HEK293 (cell line): ENCODE data around the gene MAPKAP1.

ENCODE experiments used
- BCL11A ChIP-seq: fragments of 450-650 bp; formaldehyde crosslinking; IDR thresholded peaks from 2 replicates; pipeline ENCODE4 v1.5.1; 2016; ENCODE audit warnings: low read depth, missing biosample characterization, missing genetic modification characterization
- CTCF ChIP-seq: fragments of 450-650 bp; formaldehyde crosslinking; IDR thresholded peaks from 2 replicates; pipeline ENCODE4 v1.5.1; 2016; ENCODE audit warnings: missing biosample characterization, missing genetic modification characterization
- HIC1 ChIP-seq: fragments of 450-650 bp; formaldehyde crosslinking; IDR thresholded peaks from 2 replicates; pipeline ENCODE4 v1.5.1; 2016; ENCODE audit warnings: missing biosample characterization, missing genetic modification characterization
- PRDM6 ChIP-seq: fragments of 450-650 bp; formaldehyde crosslinking; IDR thresholded peaks from 2 replicates; pipeline ENCODE4 v1.5.1; 2017; ENCODE audit warnings: missing biosample characterization, missing genetic modification characterization
- SALL2 ChIP-seq: fragments of 450-650 bp; formaldehyde crosslinking; IDR thresholded peaks from 2 replicates; pipeline ENCODE4 v1.5.0; 2017; ENCODE audit warnings: missing biosample characterization, mild to moderate bottlenecking, missing genetic modification characterization, borderline replicate concordance
- SP3 ChIP-seq: fragments of 450-650 bp; formaldehyde crosslinking; IDR thresholded peaks from 2 replicates; pipeline ENCODE4 v1.5.1; 2016; ENCODE audit warnings: missing biosample characterization, missing genetic modification characterization
- ZBTB10 ChIP-seq: fragments of 450-650 bp; formaldehyde crosslinking; IDR thresholded peaks from 2 replicates; pipeline ENCODE4 v1.5.1; 2016; ENCODE audit warnings: missing biosample characterization, missing genetic modification characterization
- ZBTB21 ChIP-seq: fragments of 450-650 bp; formaldehyde crosslinking; IDR thresholded peaks from 2 replicates; pipeline ENCODE4 v1.5.1; 2017; ENCODE audit warnings: missing biosample characterization, missing genetic modification characterization
- ZBTB26 ChIP-seq: fragments of 450-650 bp; formaldehyde crosslinking; optimal IDR thresholded peaks from 2 replicates; pipeline ENCODE3; 2016; ENCODE audit warnings: missing biosample characterization, mild to moderate bottlenecking, missing genetic modification characterization
- ZBTB49 ChIP-seq: fragments of 450-650 bp; formaldehyde crosslinking; IDR thresholded peaks from 2 replicates; pipeline ENCODE4 v1.5.1; 2016; ENCODE audit warnings: missing biosample characterization, missing genetic modification characterization, low read depth
- ZEB2 ChIP-seq: fragments of 450-650 bp; formaldehyde crosslinking; IDR thresholded peaks from 2 replicates; pipeline ENCODE4 v1.5.1; 2016; ENCODE audit warnings: missing biosample characterization, missing genetic modification characterization
- ZFP41 ChIP-seq: fragments of 450-650 bp; formaldehyde crosslinking; IDR thresholded peaks from 2 replicates; pipeline ENCODE4 v1.5.1; 2016; ENCODE audit warnings: missing biosample characterization, missing genetic modification characterization, borderline replicate concordance
- ZNF112 ChIP-seq: fragments of 450-650 bp; formaldehyde crosslinking; IDR thresholded peaks from 2 replicates; pipeline ENCODE4 v1.5.0; 2017; ENCODE audit warnings: missing biosample characterization, missing genetic modification characterization
- ZNF2 ChIP-seq: fragments of 450-650 bp; formaldehyde crosslinking; IDR thresholded peaks from 2 replicates; pipeline ENCODE4 v1.5.1; 2016; ENCODE audit warnings: missing biosample characterization, missing genetic modification characterization
- ZNF248 ChIP-seq: fragments of 450-650 bp; formaldehyde crosslinking; IDR thresholded peaks from 2 replicates; pipeline ENCODE4 v1.5.1; 2017; ENCODE audit warnings: missing biosample characterization, missing genetic modification characterization
- ZNF302 ChIP-seq: fragments of 450-650 bp; formaldehyde crosslinking; IDR thresholded peaks from 2 replicates; pipeline ENCODE4 v1.5.1; 2016; ENCODE audit warnings: missing biosample characterization, missing genetic modification characterization, low read depth
- ZNF311 ChIP-seq: fragments of 450-650 bp; formaldehyde crosslinking; IDR thresholded peaks from 2 replicates; pipeline ENCODE4 v1.5.1; 2017; ENCODE audit warnings: missing biosample characterization, missing genetic modification characterization, borderline replicate concordance
- ZNF341 ChIP-seq: fragments of 450-650 bp; formaldehyde crosslinking; IDR thresholded peaks from 2 replicates; pipeline ENCODE4; 2016; ENCODE audit warnings: low read depth, missing biosample characterization, missing genetic modification characterization
- ZNF426 ChIP-seq: fragments of 450-650 bp; formaldehyde crosslinking; IDR thresholded peaks from 2 replicates; pipeline ENCODE4 v1.5.1; 2017; ENCODE audit warnings: missing biosample characterization, missing genetic modification characterization, mild to moderate bottlenecking, inconsistent platforms, moderate library complexity
- ZNF561 ChIP-seq: fragments of 450-650 bp; IDR thresholded peaks from 2 replicates; pipeline ENCODE4 v1.5.1; 2018; ENCODE audit warnings: missing biosample characterization, missing genetic modification characterization, borderline replicate concordance
- ZNF626 ChIP-seq: fragments of 450-650 bp; sonication (Bioruptor Pico); formaldehyde crosslinking; IDR thresholded peaks from 2 replicates; pipeline ENCODE4 v1.5.1; 2018; ENCODE audit warnings: missing biosample characterization, missing genetic modification characterization, inconsistent platforms
- ZNF701 ChIP-seq: fragments of 450-650 bp; formaldehyde crosslinking; IDR thresholded peaks from 2 replicates; pipeline ENCODE4 v1.5.1; 2016; ENCODE audit warnings: missing biosample characterization, missing genetic modification characterization
- ZNF707 ChIP-seq: fragments of 450-650 bp; formaldehyde crosslinking; IDR thresholded peaks from 2 replicates; pipeline ENCODE4 v1.5.1; 2016; ENCODE audit warnings: missing biosample characterization, missing genetic modification characterization
- ZNF776 ChIP-seq: fragments of 450-650 bp; formaldehyde crosslinking; IDR thresholded peaks from 2 replicates; pipeline ENCODE4 v1.5.0; 2017; ENCODE audit warnings: missing biosample characterization, missing genetic modification characterization, borderline replicate concordance
- ZNF791 ChIP-seq: fragments of 450-650 bp; formaldehyde crosslinking; IDR thresholded peaks from 2 replicates; pipeline ENCODE4 v1.5.1; 2016; ENCODE audit warnings: missing biosample characterization, missing genetic modification characterization
- ZNF830 ChIP-seq: fragments of 450-650 bp; IDR thresholded peaks from 2 replicates; pipeline ENCODE4 v1.5.0; 2018; ENCODE audit warnings: missing biosample characterization, missing genetic modification characterization, low read depth, mild to moderate bottlenecking, moderate library complexity
- ZSCAN4 ChIP-seq: fragments of 450-650 bp; formaldehyde crosslinking; IDR thresholded peaks from 2 replicates; pipeline ENCODE4 v1.5.1; 2017; ENCODE audit warnings: missing biosample characterization, missing genetic modification characterization

Gene MAPKAP1

GRCh38 chr9:125541840-125542243, 165.2 kb downstream of the MAPKAP1 start (continued):
- TF ChIP-seq ZBTB10 (tag by site-specific recombination) (no peak), ZNF248 (tag by site-specific recombination) (no peak), PRDM6 (tag by site-specific recombination) (peak; percentile 76), BCL11A (no peak), CTCF (tag by site-specific recombination) (no peak), ZNF2 (tag by site-specific recombination) (peak; percentile 27; the same call in 1 of the 2 replicates), SALL2 (tag by site-specific recombination) (no peak), ZNF830 (no peak), ZBTB21 (tag by site-specific recombination) (no peak), ZNF426 (tag by site-specific recombination) (no peak), ZNF776 (tag by site-specific recombination) (no peak), ZNF626 (no peak), ZNF302 (tag by site-specific recombination) (no peak), ZNF561 (tag by site-specific recombination) (peak; percentile 87), ZBTB26 (tag by site-specific recombination) (no peak), ZFP41 (tag by site-specific recombination) (no peak), ZNF707 (tag by site-specific recombination) (no peak), ZNF701 (no peak), ZNF311 (tag by site-specific recombination) (no peak), ZEB2 (tag by site-specific recombination) (0 out of 2 replicates have a peak, but pooled peaks have one; percentile 45), SP3 (tag by site-specific recombination) (no peak), ZNF341 (tag by site-specific recombination) (peak; percentile 42; the same call in 1 of the 2 replicates), ZSCAN4 (tag by site-specific recombination) (no peak), ZNF791 (tag by site-specific recombination) (no peak), ZNF112 (tag by site-specific recombination) (no peak), ZBTB49 (tag by site-specific recombination) (no peak), HIC1 (no peak)
